Brain microvascular endothelial cell (primary cell): ENCODE data around the gene COX6B1.

Experiments
- DNase-seq: peaks from one replicate; pipeline ENCODE4 v3.0.0-alpha.2; 2020
- H3K27ac ChIP-seq: fragments of 250-450 bp; sonication (Bioruptor Pico); 2 replicates; pipeline ENCODE4 v1.5.1; 2020; ENCODE audit warnings: mild to moderate bottlenecking, moderate library complexity
- H3K27me3 ChIP-seq: fragments of 250-450 bp; sonication (Bioruptor Pico); replicated peaks from 2 replicates; pipeline ENCODE4 v1.5.1; 2020; ENCODE audit warnings: mild to moderate bottlenecking
- H3K36me3 ChIP-seq: fragments of 250-450 bp; sonication (Bioruptor Pico); replicated peaks from 2 replicates; pipeline ENCODE4 v1.5.1; 2020; ENCODE audit warnings: mild to moderate bottlenecking
- H3K4me3 ChIP-seq: 2 replicates; pipeline ENCODE4 v1.5.1; 2011; ENCODE audit warnings: low read depth, mild to moderate bottlenecking, control low read depth, low read length, moderate library complexity
- in situ Hi-C: cut with HindIII; loops from 2 replicates; pipeline ENCODE4 v1.10.0; 2017; ENCODE audit warnings: low sequenced_read_pairs, low pct_ligation_motif_present
- TF ChIP-seq, protein P1 (sequence below): IDR thresholded peaks from 2 replicates; pipeline ENCODE4 v1.5.1; 2011; ENCODE audit warnings: low read depth, mild to moderate bottlenecking, moderate library complexity, low read length, control low read depth, inconsistent platforms; ENCODE audit errors: missing control alignments

Gene COX6B1

GRCh38 chr19:35692010-35692409 is 43.9 kb downstream of the COX6B1 start:
- TF ChIP-seq, protein P1, sequence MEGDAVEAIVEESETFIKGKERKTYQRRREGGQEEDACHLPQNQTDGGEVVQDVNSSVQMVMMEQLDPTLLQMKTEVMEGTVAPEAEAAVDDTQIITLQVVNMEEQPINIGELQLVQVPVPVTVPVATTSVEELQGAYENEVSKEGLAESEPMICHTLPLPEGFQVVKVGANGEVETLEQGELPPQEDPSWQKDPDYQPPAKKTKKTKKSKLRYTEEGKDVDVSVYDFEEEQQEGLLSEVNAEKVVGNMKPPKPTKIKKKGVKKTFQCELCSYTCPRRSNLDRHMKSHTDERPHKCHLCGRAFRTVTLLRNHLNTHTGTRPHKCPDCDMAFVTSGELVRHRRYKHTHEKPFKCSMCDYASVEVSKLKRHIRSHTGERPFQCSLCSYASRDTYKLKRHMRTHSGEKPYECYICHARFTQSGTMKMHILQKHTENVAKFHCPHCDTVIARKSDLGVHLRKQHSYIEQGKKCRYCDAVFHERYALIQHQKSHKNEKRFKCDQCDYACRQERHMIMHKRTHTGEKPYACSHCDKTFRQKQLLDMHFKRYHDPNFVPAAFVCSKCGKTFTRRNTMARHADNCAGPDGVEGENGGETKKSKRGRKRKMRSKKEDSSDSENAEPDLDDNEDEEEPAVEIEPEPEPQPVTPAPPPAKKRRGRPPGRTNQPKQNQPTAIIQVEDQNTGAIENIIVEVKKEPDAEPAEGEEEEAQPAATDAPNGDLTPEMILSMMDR = no peak
- Histone ChIP-seq H3K27me3 (no peaks in the 10 kb centered on the region), H3K4me3 (no peak overlapping the region), H3K27ac (no peak overlapping the region), H3K36me3 (no peaks in the 10 kb centered on the region)
- in situ Hi-C loops = no loop called here
- no peak for DNase-seq

DNA sequence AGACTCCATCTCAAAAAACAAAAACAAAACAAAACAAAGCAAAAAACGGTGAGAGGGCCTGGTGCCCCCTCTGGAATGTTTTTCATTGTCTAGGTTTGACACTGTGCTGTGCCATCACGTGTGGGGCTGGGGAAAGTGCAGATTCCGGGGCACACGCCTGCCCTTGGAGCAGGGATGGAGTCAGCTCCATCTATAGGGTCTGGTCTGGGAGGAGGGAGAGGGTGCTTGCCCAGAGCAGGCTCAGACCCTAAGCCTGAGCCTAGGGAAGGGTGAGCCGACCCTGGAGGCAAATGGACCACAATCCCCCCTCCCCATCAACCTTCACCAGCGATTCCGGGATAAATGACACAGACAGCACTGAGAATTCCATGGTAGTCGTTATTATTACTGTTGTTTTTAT is 45.3 kb downstream of the COX6B1 start:
- H3K4me3 ChIP-seq = no peak overlapping the region
- TF ChIP-seq, protein P1 = no peak
- DNase-seq = no peak
- in situ Hi-C loops = no loop called here
- no peak overlapping the region for H3K27ac ChIP-seq
- H3K27me3 ChIP-seq = no peaks in the 10 kb centered on the region
- no peaks in the 10 kb centered on the region for H3K36me3 ChIP-seq

DNA sequence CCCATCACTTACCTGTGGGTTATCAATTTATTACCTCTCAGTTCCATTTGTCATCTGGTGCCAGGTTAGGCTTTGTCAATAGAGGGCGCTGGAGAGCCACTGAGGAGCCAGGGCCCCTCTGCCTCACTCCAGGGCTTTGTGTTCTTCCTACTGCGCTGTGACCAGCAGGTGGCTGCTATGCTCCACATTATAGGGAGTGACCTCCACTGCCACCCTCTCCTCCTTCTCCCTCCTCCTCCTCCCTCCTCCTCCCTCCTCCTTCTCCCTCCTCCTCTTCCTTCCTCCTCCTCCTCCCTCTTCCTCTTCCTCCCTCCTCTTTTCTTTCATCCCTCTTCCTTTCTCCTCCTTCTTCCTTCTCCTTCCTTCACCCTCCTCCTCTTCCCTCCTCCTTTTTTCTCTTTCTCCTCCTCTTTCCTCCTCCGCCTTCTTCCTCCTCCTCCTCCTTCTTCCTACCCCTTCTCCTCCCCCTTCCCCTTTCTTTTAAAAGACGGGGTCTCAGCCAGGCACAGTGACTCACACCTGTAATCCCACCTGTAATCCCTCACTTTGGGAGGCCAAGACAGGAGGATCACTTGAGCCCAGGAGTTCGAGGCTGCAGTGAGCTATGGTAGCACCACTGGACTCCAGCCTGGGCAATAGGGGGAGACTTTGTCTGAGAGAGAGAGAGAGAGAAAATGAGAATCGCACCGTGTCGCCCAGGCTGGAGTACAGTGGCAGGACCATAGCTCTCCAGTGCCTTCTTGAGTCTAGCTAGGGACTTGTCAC is 45.9 kb downstream of the COX6B1 start:
- H3K36me3 ChIP-seq = no peaks in the 10 kb centered on the region
- peak; percentile 80 for DNase-seq
- no peaks in the 10 kb centered on the region for H3K27me3 ChIP-seq
- H3K27ac ChIP-seq = no peak overlapping the region
- H3K4me3 ChIP-seq = no peak overlapping the region
- TF ChIP-seq, protein P1 = peak; percentile 99
- in situ Hi-C loops = no loop called here

DNA sequence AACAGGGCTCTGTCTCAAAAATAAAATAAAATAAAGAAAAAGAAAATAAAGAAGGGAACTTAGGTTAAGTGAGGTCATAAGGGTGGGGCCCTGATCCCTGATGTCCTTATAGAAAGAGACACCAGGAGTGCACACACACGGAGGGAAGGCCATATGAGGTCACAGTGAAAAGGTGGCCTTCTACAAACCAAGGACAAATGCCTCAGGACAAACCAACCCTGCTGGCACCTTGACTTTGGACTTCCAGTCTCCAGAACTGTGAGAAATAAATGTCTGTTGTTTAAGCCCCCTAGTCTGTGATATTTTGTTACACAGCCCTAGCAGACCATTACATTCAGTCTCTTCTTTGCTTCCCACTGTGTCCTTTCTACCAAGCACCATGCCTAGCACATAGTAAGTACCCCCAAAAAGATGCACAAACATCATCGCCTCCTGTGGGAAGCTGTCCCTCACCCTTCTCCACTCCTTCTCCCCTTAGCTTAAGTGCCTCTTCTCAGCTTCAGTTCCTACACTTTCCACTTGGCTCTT is 47.8 kb downstream of the COX6B1 start:
- no peaks in the 10 kb centered on the region for H3K36me3 ChIP-seq
- DNase-seq = no peak

GRCh38 chr19:35696835-35697234 is 48.7 kb downstream of the COX6B1 start:
- DNase-seq = no peak
- Histone ChIP-seq H3K4me3 (no peak overlapping the region), H3K27me3 (no peaks in the 10 kb centered on the region), H3K27ac (no peak overlapping the region), H3K36me3 (no peaks in the 10 kb centered on the region)
- TF ChIP-seq, protein P1 = no peak
- in situ Hi-C loops = no loop called here

More for the DNA sequence above, 47.8 kb downstream of the COX6B1 start:
- TF ChIP-seq, protein P1 = no peak
- Histone ChIP-seq H3K27ac (no peak overlapping the region), H3K4me3 (no peak overlapping the region), H3K27me3 (no peaks in the 10 kb centered on the region)
- in situ Hi-C loops = no loop called here
